ENCODE results near the gene CLIC6.
A peak's percentile ranks its signal among the peaks of the same experiment; 100 is the strongest.

Gene CLIC6

GRCh38 chr21:34668803-34669148 lies at the start of gene CLIC6:
Gene CLIC6 (plus strand): TSS chr21:34668994. CDS start chr21:34669389, 395 bp downstream.
- DNase-seq (ENCODE audit: low read depth, low spot score) = no peak

DNA sequence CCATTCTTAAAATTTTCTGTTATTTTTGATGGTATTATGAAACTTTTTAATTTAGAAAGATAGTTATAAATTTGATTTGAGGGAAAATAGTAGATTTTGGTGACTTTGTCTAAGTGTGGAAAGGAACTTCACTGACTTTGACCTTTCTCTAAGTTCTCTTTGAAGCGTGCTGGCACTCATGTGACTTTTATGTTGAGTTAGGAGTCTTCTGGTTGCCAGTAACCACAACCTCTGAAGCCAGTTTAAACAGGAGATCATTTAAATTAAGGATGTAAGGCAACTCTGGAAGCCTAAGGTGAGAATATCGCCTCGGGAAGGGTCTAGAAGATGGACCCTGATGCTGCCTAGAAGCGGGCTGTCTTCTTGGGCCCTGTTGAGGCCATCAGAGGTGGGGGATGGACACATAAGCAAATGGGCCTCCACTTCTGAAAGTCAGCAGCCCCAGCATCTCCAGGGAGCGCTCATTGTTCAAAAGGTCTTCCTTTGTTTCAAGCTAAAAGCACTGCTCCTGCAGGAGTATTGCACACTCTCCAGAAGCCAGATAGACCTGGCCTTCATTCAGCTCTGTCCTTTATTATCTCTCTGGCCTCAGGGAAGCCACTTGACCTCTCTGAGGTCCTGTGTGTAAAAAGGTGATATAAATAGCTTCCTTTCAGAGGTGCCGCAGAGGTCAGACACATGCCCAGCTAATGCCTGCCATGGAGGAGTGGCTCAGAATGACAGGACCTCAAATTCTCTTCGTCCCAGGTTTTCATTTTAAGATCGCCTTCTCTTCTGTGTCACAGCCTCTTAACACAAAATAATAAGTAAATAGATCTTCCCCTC lies 48.7 kb upstream of the CLIC6 start:
- no peak for DNase-seq (ENCODE audit: low read depth, low spot score)

DNA sequence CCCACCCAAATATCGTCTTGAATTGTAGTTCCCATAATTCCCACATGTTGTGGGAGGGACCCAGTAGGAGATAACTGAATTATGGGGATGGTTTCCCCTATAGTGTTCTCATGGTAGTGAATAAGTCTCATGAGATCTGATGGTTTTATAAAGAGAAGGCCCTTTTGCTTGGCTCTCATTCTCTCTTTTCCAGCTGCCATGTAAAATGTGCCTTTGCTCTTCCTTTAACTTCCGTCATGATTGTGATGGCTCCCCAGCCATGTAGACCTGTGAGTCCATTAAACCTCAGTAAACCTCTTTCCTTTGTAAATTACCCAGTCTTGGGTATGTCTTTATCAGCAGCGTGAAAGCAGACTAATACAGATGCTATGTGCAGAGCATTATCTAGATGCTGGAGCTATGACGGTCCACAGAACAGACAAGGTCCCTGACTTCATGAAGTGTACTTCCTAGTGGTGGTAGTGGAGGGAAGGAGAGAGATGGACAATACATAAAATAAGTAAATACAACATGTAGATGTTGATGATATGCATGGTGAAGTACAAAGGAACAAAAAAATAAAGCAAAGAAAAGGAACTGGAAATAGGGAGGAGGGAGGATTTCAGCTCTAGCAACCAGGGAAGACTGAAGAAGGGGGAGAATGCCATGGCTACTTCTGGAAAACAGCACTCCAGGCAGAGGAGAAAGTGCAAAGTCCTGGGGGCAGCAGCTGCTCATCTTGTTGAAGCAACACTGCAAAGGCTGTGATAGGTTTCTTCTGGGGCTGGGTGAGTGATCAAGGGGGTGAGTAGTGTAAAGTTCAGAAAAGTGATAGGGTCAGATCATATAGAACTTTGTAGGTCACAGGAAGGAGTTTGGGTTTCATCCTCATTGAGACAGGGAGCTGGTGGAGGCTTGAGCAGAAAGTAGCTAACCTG lies 47.1 kb upstream of the CLIC6 start:
- no peak for DNase-seq (ENCODE audit: low read depth, low spot score)

GRCh38 chr21:34623516-34623915 lies 45.3 kb upstream of the CLIC6 start:
- DNase-seq (ENCODE audit: low read depth, low spot score) = no peak

DNA sequence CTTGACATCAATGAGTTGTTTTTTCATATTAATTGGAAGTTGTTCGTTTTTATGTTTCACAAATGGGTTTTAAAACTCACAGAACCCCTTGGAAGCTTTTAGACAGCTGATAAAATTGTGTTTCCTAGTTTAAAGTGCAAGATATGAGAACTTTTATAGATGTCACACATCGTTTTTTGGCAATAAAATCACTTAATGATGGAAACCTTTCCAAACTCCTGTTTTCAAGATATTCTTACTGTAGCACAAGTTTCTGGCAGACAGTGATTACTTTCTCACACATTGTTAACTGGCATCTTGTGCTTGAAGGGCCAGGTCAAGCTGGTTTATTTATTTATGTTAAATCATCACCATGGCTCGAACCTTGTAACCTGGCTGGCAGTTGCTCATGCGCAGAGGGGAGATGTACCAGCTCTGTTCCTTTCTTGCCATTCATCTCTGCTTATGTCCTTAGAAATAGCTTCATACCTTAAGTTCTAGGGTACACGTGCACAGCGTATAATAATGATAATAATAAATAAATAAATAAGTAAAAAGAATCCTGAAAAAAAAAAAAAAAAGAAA lies 43.7 kb upstream of the CLIC6 start:
- no peak for DNase-seq (ENCODE audit: low read depth, low spot score)

DNA sequence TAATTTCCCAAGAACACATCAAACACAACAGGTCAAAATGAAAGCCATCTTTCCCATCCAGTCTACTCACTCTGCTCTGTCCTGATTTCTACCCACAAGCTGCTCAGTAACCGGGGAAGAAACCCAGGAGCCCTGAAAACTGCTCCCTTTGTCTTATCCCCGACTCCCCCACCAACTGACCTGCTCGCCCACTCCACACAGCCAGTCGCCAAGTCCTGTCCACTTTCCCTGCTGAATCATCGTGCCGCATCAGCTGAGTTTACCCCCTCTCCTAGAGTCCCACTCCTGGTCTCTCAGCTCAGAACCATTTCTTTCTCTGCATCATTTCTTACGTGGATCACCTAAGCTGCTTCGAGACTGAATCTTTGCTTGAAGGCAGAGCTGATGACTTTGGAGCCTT lies 42.7 kb upstream of the CLIC6 start:
- no peak for DNase-seq (ENCODE audit: low read depth, low spot score)

- peak; percentile 19 for DNase-seq (ENCODE audit: low read depth, low spot score)
Observed at GRCh38 chr21:34630536-34631143, 38.2 kb upstream of the CLIC6 start.

DNA sequence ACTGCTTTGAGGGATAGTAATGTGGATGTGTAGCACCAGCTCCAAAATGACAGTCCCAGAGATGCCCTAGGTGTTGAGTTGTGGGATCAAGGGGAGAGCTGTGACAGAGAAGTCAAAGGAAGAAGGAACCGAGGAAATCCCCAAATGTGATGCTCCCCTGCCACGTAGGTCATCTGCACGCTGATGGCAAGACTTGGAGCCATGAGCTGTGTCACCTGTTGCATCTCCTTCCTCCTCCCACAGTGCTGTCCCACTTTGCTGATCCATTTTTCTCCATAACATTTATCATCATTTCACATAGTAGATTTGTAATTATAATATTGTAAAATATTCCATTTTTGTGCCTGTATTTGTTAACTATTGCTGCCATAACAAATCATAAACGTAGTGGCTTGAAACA lies 36.3 kb upstream of the CLIC6 start:
- DNase-seq (ENCODE audit: low read depth, low spot score) = no peak

DNA sequence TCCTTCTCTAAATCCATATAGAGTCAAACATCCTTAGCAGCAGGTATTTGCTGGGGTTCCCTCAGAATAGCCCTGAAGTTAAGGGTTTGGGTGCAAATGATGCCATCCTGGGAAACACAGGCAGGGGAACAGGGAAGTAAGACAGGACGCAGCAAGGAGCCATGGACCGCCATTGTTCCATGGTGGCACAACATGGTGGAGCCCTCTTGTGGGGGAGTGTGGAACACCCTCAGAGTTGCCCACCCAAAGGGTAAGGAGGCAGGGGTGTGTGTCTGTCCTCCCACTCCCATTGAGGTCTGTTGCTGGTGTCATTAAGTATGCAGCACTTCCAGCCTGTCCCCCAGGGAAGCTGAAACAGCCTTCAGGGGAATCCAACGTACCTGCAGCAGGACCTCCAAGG lies 33.5 kb upstream of the CLIC6 start:
- no peak for DNase-seq (ENCODE audit: low read depth, low spot score)

DNA sequence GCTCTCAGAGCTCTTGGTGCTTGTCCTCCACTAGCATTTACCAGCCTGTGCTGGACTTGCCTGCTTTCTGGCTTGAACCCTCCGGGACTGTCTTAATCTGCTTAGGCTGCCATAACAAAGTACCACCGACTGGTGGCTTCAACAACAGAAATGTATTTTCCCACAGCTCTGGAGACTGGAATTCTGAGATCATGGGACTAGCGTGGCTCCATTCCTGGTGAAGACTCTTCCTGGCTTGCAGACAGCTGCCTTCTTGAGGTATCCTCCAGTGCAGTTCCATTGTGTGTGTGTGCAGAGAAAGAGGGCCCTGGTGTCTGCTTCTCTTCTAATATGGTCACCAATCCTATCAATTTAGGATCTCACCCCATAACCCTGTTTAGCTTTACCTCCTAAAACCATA lies 31.8 kb upstream of the CLIC6 start:
- no peak for DNase-seq (ENCODE audit: low read depth, low spot score)

DNA sequence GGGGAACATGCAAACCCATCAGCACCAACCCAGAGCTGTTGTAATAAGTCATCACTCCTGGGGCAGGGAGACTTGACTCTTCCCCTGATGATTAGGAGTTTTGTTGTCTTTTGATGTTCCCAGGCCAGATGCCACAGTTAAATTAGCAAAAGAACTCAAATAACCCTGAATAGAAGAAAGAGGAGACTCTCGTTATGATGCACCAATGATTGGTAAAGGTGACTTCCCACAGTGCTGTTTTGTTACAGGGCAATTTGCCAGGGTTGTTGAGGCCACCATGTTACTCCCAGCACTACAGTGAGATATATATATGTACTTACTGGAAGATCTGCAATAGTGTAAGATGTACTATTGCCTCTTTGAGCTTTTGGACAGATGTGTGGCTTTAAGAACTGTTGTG lies 29.5 kb upstream of the CLIC6 start:
- no peak for DNase-seq (ENCODE audit: low read depth, low spot score)

- no peak for DNase-seq (ENCODE audit: low read depth, low spot score)
Observed at GRCh38 chr21:34639882-34640788, 28.7 kb upstream of the CLIC6 start.

DNA sequence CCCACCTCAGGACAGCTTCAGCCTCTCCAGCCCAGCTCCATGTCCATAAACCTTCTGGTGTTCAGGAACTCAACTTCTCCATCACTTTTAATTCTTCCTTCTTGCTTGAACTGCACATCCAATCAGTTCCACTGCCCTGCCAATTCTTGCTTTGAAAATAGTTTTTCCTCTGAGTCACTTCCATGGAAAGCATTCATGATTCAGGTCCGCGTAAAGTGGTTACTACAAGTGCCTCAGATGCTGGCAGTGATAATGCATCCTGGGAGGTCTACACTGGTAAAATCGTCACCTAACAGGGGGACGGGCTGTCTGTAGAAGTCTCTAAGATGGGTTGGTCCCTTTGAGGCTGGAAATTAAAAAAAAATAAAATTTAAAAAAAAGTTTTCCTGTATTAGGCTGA lies 27.9 kb upstream of the CLIC6 start:
- no peak for DNase-seq (ENCODE audit: low read depth, low spot score)

- DNase-seq (ENCODE audit: low read depth, low spot score) = no peak
Observed at GRCh38 chr21:34642211-34643075, 26.4 kb upstream of the CLIC6 start.

- no peak for DNase-seq (ENCODE audit: low read depth, low spot score)
Observed at GRCh38 chr21:34644825-34645224, 24.0 kb upstream of the CLIC6 start.

- DNase-seq (ENCODE audit: low read depth, low spot score) = no peak
Observed at GRCh38 chr21:34647555-34647954, 21.2 kb upstream of the CLIC6 start.

DNA sequence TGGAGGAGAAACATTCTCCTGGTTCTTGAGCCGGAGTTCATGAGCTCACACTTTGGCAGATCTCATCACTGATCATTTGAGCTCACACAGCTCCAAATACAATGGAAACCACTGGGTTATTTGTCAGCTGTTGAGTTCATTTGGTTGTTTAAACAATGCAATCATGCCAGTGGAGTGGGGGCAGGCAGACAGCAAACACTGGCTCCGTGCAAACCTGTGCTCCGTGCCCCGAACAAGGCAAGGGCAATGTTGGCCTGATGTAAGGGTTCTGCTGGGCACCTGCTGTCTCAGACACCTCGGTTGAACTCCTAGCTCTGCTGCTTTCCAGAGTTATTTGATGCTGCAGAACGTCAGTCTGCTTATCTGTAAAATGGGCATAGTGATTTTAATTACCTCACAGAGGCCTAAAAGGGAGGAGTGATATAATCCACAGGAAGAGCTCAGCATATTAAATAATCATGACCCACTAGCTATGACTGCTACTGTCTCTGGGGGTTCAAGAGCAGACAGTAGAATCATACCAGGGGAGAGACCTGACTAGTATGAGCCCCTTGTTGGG lies 20.0 kb upstream of the CLIC6 start:
- no peak for DNase-seq (ENCODE audit: low read depth, low spot score)

GRCh38 chr21:34649400-34649799 lies 19.4 kb upstream of the CLIC6 start:
- DNase-seq (ENCODE audit: low read depth, low spot score) = no peak

DNA sequence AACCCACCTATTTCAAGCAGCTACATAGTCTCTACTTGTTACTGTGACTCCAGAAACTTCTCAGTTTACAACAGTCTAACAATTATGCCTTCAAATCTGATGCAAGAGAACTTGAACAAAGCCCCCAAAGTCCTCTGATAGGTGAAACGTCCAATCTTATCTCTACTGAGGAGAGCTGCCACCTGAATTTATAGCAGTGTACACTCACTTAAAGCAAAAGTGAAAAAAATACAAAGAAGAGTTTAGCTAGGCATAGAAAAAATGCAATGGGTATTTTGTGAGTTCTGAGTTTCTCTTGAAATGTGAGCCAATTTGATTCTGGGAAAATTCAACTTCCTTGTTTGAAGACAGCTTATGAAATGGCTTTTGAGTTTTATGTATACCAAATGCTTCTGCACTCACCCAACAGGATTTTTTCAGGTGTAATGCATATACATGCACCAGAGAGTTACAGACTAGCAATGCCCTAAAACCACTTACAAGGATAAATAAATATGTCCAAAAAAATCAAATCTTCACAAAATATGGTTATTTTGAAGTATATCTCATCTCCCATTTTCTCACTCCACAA lies 17.8 kb upstream of the CLIC6 start:
- no peak for DNase-seq (ENCODE audit: low read depth, low spot score)
